ENCODE measurements around the gene TARM1.

The TARM1 gene

DNA sequence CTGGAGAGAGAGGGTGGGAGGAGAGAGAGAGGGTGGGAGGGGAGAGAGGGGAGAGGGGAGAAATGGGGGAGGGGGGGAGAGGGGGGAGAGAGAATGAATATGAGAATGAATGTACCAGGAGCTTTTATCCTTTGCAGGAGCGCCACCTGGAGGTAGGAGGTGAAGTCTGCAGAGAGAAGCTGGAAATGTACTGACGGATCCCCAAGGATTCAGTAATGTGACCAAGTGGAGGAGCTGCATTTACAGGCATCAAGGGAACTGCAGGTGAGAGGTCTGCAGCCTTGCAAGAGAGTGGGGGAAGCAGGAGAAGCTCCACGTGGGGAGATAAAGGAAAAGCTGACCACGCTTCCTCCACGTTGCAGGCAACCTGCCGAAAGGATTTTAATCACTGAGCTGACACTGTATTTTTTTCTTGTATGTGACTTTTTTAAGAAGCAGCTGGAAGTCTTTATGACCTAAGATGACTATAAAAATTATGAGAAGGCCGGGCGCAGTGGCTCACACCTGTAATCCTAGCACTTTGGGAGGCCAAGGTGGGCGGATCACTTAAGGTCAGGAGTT lies 51.2 kb downstream of the TARM1 start:
- DNase-seq: peak; percentile 68 to 77

DNA sequence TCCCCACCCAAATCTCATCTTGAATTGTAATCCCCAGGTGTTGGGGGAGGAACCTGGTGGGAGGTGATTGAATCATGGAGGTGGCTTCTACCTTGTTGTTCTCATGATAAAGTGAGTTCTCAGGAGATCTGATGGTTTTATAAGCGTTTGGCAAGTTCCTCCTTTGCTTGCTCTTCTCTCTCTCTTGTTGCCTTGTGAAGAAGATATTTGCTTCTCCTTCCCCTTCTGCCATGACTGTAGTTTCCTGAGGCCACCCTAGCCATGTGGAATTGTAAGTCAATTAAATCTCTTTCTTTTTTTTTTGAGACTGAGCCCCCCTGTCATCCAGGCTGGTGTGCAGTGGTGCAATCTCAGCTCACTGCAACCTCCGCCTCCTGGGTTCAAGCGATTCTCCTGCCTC lies 51.9 kb downstream of the TARM1 start:
- DNase-seq: peak in 1 of 2 experiments; percentile 9

DNA sequence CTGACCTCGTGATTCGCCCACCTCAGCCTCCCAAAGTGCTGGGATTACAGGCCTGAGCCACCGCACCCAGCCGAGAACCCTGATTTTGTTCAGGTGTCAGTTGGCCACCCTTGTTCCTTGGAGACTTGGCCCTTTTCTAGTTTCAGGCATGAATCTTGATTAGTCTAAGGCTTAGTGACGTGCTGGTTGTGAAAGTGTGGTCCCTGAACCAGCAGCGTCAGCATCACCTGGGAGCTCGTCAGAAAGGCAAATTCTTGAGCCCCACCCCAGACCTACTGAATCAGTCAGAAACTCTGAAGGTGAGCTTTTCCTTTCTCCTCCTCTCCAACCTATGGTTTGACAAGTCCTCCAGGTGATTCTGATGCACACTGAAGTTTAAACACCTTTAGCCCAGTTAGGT lies 54.5 kb downstream of the TARM1 start:
- no peak for DNase-seq

DNA sequence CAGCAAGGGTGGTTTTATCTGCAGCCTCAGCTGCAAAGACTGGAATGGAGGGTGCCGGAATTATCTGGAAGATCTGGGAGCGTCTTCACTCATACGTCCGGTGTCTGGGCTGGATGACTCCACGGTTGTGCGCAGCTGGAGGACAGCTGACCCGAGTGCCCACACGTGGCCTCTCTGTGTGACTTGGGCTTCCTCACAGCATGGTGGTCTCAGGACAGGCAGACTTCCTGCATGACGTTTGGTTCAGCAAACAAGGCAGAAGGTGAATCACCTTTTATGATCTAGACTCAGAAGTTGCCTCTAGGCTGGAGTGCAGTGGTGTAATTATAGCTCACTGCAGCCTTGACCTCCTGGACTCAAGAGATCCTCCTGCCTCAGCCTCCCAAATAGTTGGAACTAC lies 56.5 kb downstream of the TARM1 start:
- no peak for DNase-seq

DNA sequence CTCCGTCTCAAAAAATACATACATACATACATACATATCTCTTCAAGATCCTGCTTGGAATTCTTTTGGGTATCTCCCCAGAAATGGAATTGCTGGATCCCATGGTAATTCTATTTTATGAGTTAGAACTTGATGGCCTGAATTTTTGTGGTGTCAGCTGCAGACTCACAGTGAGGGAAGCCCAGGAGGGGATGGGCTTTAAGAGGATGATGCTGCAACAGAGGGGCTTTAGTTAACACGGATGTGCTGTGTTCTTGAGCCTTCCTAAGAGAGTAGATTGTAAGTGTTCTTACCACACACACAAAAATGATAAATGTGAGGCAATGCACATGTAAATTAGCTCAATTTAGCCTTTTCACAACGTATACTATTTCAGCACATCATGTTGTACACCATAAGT lies 58.0 kb downstream of the TARM1 start:
- DNase-seq: peak in 1 of 2 experiments; percentile 32

DNA sequence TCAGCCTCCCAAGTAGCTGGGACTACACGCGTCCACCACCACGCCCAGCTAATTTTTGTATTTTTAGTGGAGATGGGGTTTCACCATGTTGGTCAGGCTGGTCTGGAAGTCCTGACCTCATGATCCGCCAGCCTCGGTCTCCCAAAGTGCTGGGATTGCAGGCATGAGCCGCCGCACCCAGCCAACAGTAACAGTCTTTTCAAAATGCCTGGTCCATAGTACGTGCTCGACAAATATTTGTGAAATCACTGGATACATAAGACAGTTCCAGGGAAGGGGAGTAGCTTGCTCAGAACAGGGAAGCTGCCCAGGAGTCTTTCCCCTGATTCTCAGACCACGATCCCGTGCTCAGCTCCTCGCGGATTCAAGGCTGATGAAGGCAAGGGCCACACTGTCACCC lies 59.2 kb downstream of the TARM1 start:
- no peak for DNase-seq

DNA sequence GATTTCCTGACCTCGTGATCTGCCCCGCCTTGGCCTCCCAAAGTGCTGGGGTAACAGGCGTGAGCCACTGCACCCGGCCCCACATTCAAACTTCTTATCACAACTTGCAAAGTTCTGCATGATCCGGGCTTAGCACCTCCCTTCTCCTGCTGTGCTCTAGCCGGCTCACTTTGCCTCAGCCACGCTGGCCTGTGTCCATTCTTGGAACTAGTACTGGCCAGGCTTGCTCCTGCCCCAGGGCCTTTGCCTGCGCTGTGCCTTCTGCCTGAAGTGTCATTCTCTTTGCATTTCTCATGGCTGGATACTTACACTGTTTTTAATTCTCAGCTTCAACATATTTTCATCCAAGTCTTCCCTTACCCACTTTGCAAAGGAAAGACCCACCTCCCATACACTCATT lies 59.8 kb downstream of the TARM1 start:
- DNase-seq: no peak

All from Kasumi-1 (cell line).